ENCODE data around the gene CCDC83. TPM values are rescaled to one million over a fixed set of nuclear protein-coding genes. Genes with fewer than 3 reads are reported as not detected.
"Not testable (repeated sequence)": the region's sequence is repeated elsewhere in the genome, so short reads cannot be mapped to it uniquely, and the experiment has no call there.

Gene CCDC83
- total RNA-seq, 6 donors from 2014 or later, result not detected

DNA sequence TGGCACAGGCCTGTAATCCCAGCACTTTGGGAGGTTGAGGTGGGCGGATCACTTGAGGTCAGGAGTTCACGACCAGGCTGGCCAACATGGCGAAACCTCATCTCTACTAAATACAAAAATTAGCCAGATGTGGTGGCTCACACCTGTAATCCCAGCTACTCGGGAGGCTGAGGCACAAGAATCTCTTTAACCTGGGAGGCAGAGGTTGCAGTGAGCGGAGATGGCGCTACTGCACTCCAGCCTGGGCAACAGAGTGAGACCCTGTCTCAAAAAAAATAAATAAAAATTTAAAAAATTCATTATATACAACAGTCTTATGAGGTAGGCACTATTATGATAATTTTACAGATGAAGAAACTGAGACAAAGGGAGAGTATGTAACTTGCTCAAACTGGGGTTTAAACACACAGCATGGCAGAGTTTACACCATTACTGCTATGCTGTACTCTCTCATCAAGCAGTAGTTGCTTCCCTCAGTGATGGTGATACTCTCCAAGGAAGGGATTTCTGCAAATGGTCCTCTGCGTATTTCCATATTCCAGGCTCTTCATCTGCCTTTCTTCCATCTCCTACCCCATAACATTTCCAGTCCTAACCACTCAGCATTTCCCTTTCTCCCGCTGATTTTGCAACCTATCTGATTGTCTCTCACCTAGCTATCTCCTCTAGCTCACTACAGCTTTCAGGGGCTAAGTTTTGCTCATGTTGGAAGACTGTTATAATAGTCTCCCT, 95.3 kb downstream of the CCDC83 start:
- Histone ChIP-seq H3K27ac (no peak overlapping the region), H3K36me3 (peaks cover under 1 to 10% (median 5%) of the 10 kb centered on the region in 4 donors), H3K4me3 (no peak overlapping the region), H3K9me3 (no peaks in the 10 kb centered on the region), H3K4me1 (peaks cover 31 to 39% (median 36%) of the 10 kb centered on the region in 4 donors), H3K27me3 (no peaks in the 10 kb centered on the region)
- ATAC-seq (ENCODE audit: low FRiP score in 2 of 2) (no peak), DNase-seq (no peak)
- no peak for TF ChIP-seq EP300 (IDR thresholded peaks at IDR 0.05)
- no peak for TF ChIP-seq POLR2A (IDR thresholded peaks at IDR 0.05)
- TF ChIP-seq, protein P1, sequence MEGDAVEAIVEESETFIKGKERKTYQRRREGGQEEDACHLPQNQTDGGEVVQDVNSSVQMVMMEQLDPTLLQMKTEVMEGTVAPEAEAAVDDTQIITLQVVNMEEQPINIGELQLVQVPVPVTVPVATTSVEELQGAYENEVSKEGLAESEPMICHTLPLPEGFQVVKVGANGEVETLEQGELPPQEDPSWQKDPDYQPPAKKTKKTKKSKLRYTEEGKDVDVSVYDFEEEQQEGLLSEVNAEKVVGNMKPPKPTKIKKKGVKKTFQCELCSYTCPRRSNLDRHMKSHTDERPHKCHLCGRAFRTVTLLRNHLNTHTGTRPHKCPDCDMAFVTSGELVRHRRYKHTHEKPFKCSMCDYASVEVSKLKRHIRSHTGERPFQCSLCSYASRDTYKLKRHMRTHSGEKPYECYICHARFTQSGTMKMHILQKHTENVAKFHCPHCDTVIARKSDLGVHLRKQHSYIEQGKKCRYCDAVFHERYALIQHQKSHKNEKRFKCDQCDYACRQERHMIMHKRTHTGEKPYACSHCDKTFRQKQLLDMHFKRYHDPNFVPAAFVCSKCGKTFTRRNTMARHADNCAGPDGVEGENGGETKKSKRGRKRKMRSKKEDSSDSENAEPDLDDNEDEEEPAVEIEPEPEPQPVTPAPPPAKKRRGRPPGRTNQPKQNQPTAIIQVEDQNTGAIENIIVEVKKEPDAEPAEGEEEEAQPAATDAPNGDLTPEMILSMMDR (IDR thresholded peaks at IDR 0.05), result no peak
- TF ChIP-seq POLR2AphosphoS5 (IDR thresholded peaks at IDR 0.05), result peak in 1 of 2 donors; percentile 7
- 96 to 98% methylated on average over 8 of the region's 8 CpGs for WGBS, 2 donors

DNA sequence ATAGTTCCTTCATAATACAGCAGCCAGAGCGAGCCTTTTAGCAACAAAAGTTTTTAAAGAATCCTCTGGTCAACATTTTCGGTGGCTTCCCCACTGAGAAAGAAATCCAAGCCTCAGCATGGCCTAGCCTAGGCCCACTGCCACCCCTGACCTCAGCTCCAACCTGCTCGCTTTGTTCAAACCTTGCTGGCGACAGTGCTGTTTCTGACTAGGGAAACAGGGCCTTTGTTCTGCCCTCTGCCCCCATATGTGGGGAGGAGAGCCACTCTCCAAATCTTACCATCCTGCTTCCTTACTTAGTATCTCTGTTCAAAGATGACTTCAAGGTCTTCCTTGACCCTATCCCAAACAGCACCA, 95.8 kb downstream of the CCDC83 start:
- peaks cover 6 to 16% (median 8%) of the 10 kb centered on the region in 4 donors for H3K36me3 ChIP-seq
- H3K4me1 ChIP-seq, result peaks cover 27 to 39% (median 32%) of the 10 kb centered on the region in 4 donors
- DNase-seq (no peak), ATAC-seq (ENCODE audit: low FRiP score in 2 of 2) (no peak)
- H3K9me3 ChIP-seq, result no peaks in the 10 kb centered on the region
- no peak for TF ChIP-seq POLR2A (IDR thresholded peaks at IDR 0.05)
- TF ChIP-seq EP300 (IDR thresholded peaks at IDR 0.05), result no peak
- TF ChIP-seq, protein P1 (IDR thresholded peaks at IDR 0.05), result no peak
- no peak for TF ChIP-seq POLR2AphosphoS5 (IDR thresholded peaks at IDR 0.05)
- no peak overlapping the region for H3K27ac ChIP-seq
- no peaks in the 10 kb centered on the region for H3K27me3 ChIP-seq
- 96% methylated on average over 4 of the region's 4 CpGs for WGBS, 2 donors
- no peak overlapping the region for H3K4me3 ChIP-seq

DNA sequence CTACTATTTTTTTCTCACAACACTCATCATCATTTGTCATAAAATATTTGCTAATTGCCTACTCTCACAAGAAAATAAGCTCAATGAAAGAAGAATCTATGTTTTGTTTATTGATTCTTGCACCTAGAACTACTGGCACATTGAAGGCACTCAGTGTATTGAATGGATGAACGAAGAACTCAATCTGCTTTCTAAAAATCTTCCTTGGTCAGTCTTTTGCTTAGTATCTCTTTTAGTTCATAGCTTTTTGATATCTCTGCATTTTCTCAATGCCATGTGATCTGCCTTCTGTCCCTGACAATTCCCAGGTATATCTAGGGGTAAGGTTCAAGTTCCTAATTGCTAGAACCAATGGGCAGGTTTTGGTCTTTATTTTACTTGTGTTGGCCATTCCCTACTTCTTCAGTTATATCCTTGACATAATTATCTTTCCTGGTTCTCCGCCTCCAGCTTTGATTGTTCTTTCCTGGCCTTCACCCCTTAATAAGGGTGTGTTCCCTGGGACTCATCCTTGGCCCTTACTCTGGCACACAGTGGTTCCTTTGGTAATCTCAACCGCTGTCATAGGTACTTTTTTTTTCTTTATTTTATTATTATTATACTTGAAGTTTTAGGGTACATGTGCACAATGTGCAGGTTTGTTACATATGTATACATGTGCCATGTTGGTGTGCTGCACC, 96.4 kb downstream of the CCDC83 start:
- 94 to 97% methylated on average over 3 of the region's 3 CpGs for WGBS, 2 donors
- Histone ChIP-seq H3K4me1 (peaks cover 22 to 43% (median 29%) of the 10 kb centered on the region in 4 donors), H3K9me3 (no peaks in the 10 kb centered on the region), H3K36me3 (peaks cover 9 to 21% (median 11%) of the 10 kb centered on the region in 4 donors), H3K27me3 (no peaks in the 10 kb centered on the region), H3K4me3 (no peak overlapping the region), H3K27ac (no peak overlapping the region)
- TF ChIP-seq, protein P1 (IDR thresholded peaks at IDR 0.05), result no peak
- no peak for TF ChIP-seq EP300 (IDR thresholded peaks at IDR 0.05)
- no peak for TF ChIP-seq POLR2A (IDR thresholded peaks at IDR 0.05)
- no peak for ATAC-seq (ENCODE audit: low FRiP score in 2 of 2)
- no peak for DNase-seq

DNA sequence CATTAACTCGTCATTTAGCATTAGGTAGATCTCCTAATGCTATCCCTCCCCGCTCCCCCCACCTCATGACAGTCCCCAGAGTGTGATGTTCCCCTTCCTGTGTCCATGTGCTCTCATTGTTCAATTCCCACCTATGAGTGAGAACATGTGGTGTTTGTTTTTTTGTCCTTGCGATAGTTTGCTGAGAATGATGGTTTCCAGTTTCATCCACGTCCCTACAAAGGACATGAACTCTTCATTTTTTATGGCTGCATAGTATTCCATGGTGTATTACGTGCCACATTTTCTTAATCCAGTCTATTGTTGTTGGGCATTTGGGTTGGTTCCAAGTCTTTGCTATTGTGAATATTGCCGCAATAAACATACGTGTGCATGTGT, 96.9 kb downstream of the CCDC83 start:
- not testable (repeated sequence) for DNase-seq; ATAC-seq (ENCODE audit: low FRiP score in 2 of 2); H3K27ac ChIP-seq; H3K9me3 ChIP-seq; H3K27me3 ChIP-seq; H3K4me3 ChIP-seq
- Histone ChIP-seq H3K36me3 (peaks cover 9 to 27% (median 13%) of the 10 kb centered on the region in 4 donors), H3K4me1 (peaks cover 19 to 39% (median 23%) of the 10 kb centered on the region in 4 donors)
- 87 to 92% methylated on average over 7 of the region's 7 CpGs for WGBS, 2 donors

DNA sequence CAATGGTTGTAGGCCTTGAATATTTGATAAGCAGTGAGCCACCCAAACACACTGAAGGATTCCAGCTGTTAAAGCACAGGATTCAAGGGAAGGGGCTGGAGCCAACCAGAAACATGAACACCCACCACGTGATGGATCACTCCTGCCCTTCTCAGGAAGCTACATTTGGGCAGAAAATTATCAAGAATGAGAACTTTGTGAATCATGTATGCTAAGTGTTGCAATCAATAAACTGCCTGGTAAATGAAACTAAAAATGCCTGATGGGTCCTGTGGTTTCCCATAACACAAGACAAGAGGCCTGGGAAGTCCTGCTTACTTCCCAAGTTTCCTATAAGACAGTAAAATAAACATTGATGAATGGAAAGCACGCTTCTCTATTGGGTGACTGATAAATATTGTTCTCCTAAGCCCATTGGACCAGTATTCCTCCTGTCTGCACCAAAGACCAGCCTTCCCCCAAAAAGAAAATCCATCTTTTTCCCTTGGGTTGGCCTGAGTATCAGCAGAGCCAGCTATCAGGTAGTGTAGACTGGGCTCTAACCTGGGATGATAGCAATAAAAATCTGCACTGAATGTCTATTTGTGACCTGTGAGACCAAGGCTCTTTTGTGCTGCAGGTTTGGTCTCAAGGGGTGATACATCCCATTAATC, 98.4 kb downstream of the CCDC83 start:
- Histone ChIP-seq H3K4me3 (no peak overlapping the region), H3K27ac (no peak overlapping the region), H3K9me3 (no peaks in the 10 kb centered on the region), H3K4me1 (peaks cover 5 to 23% (median 10%) of the 10 kb centered on the region in 4 donors), H3K27me3 (no peaks in the 10 kb centered on the region), H3K36me3 (peaks cover 21 to 42% (median 21%) of the 10 kb centered on the region in 4 donors)
- DNase-seq (no peak), ATAC-seq (ENCODE audit: low FRiP score in 2 of 2) (peak in 1 of 2 donors; percentile 28)
- TF ChIP-seq EP300 (IDR thresholded peaks at IDR 0.05) (no peak), POLR2AphosphoS5 (IDR thresholded peaks at IDR 0.05) (peak in 1 of 2 donors; percentile 46)
- 34 to 37% methylated on average over 2 of the region's 2 CpGs for WGBS, 2 donors
